Dermis microvascular lymphatic vessel endothelial cell (primary cell): ENCODE results near the gene FOXP3. TPM values are rescaled to one million over a fixed set of nuclear protein-coding genes. Genes with fewer than 3 reads are reported as not detected.

Source experiments
- DNase-seq, 2 donors: peaks; one replicate each; pipeline versions ENCODE4 v3.0.0 to v3.0.0-alpha.2; 2010; ENCODE audit warnings: low read depth in 2 of 2
- total RNA-seq: library from RNA; depleted of rRNA; stranded (reverse); fragments of >200 nt; gene quantifications from 2 replicates; pipeline ENCODE4 v1.2.1, GENCODE V29; 2014

The FOXP3 gene
- total RNA-seq, 1 donor from 2014 or later = not detected

DNA sequence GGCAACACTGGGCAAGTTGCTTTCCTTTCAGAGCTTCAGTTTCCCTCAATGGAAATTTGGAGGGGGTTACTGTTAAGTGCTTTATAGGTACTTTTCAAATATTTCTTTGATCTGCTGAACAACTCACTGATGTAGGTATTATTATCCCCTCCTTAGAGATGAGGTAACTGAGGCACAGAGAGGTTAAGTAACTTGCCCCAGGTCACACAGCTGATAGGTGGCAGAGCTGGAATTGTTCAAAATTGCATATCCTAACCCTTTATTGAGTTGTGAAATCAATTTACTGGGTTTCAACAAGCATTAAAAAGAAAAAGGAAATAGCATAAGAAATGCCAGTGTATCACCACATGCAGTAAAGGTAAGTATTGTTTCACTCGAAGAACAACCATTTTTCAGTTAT lies 11.7 kb upstream of the FOXP3 start:
- DNase-seq = no peak

DNA sequence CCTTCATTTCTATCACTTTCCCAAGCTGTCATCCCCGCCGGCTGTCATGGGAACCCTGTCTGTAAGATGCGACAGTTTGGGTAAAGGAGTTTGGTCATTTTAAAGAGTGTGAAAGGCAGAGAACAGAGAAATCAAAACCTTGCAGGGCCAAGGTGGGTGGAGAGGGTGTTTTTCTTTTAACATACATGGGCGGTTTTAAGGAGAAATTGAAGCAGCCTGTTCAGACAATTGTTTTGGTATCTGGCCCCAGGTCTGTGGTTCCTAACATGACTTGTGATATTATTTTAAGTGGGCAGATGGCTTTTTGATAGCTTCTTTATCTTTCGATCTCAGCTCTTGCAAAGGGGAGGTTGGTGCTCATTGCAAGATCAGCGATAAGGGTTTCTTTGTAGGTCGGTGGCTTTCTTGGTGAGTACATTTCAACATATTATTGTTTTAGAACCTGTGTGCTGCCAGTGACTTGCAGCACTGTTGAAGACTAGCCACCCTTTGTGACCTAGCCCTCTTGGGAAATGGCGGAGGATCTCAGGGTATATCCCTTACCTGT lies 8.7 kb upstream of the FOXP3 start:
- no peak for DNase-seq

- no peak for DNase-seq
Observed at GRCh38 chrX:49272421-49272820, 7.9 kb upstream of the FOXP3 start.

DNA sequence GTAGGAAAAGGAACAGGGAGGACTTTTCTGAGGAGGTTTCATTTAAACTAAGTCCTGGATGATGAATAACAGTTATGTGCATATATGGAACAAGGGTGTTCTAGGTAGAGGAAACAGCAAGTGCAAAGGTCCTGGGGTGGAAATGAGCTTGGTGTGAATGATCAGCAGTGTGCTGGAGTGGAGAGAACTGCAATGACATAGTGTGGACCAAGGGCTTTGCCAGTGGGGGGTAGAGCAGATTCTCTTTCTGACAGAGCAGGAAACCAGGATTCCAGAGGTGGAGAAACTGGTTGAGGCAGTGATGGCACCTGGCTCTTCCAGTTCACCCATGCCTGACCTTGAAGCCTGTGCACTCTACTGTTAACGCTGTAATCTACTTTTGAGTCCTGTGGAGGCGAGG lies 6.8 kb upstream of the FOXP3 start:
- DNase-seq = no peak

DNA sequence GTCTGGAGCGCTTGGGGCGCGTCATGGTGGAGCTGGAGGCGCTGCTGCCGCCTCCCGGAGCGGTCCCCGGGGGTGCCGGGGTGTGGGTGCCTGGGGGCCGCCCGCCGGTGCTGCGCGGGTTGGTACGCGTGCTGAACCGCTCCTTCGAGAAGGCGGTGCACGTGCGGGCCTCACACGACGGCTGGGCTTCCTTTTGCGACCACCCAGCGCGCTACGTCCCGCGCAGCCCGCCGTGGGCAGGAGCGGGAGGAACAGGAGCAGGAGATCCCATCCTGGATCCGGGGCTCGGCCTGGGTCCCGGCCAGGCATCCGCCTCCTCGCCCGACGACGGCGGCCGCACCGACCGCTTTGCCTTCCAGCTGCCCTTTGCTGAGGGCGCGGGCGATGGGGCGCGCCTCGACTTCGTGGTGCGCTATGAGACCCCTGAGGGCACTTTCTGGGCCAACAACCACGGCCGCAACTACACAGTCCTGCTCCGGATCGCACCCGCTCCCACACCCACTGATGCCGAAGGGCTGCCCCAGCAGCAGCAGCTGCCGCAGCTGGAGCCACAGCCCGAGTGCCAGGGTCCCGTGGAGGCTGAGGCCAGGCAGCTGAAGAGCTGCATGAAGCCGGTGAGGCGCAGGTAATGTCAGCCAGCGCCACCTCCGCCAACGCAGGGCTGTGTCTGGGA lies 5.9 kb upstream of the FOXP3 start:
- no peak for DNase-seq

DNA sequence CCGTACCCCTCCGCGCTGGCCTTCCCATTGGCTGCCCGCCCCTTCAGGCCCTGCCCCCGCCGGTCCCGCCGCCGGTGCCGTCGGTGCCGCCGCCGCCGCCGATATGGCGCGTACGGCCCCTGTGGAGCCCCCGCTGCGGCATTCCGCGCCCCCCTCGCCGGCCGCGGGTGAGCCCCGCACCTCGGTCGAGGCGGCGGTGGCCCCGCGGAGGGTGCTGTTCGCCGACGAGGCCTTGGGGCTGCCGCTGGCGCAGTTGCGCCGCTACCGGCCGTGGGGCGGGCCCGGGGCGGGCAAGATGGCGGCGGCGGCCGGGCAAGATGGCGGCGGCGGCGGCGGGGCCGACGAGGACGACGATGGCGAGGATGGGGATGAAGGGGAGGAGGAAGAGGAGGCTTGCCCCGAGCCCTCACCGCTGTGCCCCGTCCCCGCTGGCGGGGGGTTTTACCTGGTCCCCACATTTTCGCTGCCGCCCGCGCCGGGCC lies 5.3 kb upstream of the FOXP3 start, which contains the start of gene PPP1R3F:
TSS of gene PPP1R3F (plus strand) at position 27 of the 482 bp plus-strand sequence. CDS start at position 104, 77 bp downstream.
- DNase-seq = no peak

- peak; percentile 96 to 98 for DNase-seq
Observed at GRCh38 chrX:49269010-49269766, 4.7 kb upstream of the FOXP3 start.

DNA sequence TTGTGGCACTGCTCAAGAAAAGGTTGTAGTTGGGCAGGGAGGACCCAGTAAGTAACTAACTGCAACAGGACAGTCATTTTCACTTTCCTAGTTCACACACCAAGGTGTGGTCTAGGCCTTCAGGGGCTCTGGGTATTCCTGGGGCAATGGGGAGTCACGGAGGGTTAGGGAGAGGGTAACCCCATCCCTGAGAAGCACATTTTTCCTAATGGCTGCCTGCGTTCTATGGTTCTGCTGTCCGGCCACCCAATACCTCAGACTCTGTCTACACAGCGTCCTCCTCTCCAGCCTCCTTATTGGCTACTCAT lies 4.1 kb upstream of the FOXP3 start:
- DNase-seq = no peak

GRCh38 chrX:49266523-49267445 lies 2.3 kb upstream of the FOXP3 start:
- DNase-seq = no peak

- DNase-seq = no peak
Observed at GRCh38 chrX:49263631-49264030, 879 bp downstream of the FOXP3 start.

- DNase-seq = no peak
Observed at GRCh38 chrX:49262603-49263002, 1.9 kb downstream of the FOXP3 start.

GRCh38 chrX:49260221-49260985 lies 4.1 kb downstream of the FOXP3 start:
- no peak for DNase-seq

DNA sequence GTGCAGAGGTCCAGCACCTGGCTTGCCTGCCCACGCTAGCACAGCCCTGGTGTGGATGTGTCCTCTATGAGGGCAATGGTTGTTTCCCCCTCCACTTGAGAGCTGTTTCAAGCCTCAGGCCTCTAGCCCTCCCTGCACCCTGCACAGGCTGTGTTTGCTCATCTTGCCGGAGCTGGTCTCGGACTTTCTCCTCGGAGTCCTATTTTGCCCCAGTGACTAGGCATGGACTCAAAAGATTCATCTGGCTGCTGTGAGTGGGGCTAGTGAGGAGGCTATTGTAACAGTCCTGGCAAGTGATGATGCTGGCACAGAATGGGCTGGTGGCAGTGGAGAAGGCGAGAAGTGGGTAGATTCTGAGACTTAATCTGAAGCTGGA lies 5.8 kb downstream of the FOXP3 start:
- DNase-seq = no peak

DNA sequence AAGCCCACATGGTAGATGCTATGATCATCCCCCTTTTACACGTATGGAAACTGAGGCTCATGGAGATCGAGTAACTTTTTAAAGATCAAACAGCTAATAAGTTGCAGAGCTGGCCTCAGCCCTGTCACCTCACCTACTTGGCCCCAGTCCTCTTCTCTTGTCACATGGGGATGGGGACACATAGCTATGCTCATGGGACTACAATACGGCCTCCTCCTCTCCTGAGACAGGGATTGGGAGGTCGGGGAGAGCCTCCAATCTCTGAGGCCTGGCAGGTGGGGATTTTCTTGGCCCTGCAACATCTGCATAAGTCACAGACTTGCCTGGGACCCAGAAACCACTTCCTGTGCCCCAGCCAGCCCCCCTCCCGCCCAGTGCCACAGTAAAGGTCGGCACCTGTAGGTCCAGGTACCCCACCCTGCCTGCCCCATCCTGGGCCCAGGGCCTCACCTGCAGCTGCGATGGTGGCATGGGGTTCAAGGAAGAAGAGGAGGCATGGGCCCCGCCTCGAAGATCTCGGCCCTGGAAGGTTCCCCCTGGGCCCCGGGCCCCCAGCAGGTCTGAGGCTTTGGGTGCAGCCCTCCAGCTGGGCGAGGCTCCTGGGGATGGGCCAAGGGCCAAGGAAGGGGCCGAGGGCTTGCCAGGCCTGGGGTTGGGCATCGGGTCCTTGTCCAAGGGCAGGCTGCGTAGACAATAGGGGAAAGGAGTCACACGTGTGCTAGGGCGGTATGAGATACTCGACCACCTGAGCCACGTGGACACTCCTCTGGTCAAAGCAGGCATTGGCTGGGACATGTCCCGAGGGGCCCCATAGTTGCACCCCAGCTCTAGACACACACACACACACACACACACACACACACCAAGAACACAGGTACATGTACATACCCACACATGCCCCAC lies 6.4 kb downstream of the FOXP3 start:
- DNase-seq = no peak

- DNase-seq = no peak
Observed at GRCh38 chrX:49257074-49257790, 7.3 kb downstream of the FOXP3 start.

- DNase-seq = no peak
Observed at GRCh38 chrX:49256268-49256995, 8.1 kb downstream of the FOXP3 start.

DNA sequence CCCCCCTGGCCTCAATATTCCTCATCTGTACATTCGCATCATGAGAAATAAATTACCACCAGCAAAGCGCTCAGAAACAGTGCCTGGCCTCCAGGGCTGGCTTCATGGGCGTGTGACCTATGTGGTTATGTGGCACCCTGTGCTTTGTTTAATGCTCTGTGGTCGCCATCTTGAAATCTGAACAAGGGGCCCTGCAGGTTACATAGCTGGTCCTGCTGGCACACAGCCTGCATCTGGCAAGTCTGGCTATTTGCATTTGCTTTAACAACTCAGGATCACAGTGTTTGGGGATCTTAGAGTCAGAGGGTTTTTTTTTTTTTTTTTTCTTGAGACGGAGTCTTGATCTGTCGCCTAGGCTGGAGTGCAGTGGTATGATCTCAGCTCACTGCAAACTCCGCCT lies 9.9 kb downstream of the FOXP3 start:
- DNase-seq = no peak

GRCh38 chrX:49251325-49251724 lies 13.2 kb downstream of the FOXP3 start:
- no peak for DNase-seq

DNA sequence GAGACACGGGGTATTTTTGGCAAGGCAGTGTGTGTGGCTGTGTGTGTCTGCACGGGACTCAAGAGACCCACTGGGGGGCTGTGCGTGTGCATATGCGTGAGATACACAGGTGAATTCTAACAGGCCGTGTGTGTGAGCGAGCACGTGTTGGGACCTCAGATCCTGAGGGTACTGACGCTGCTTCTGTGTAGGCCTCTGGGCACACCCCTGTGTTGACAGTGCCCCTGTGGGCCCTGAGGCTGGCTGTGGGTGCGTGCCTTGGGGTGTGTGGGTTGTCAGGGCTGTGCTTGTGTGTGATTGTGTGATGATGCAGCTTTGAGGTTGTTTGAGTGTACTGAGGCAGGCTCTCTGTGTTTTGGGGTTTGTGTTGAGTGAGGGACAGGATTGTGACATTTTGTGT lies 13.9 kb downstream of the FOXP3 start:
- no peak for DNase-seq
